MM.1S (cell line): ENCODE results near the gene PRSS21.

Source experiments
- DNase-seq: peaks from one replicate; pipeline ENCODE4 v3.0.0-alpha.2; 2015
- H2AFZ ChIP-seq: fragments of 300-600 bp; sonication (generic); 2 replicates; pipeline ENCODE4 v1.6.0; 2016; ENCODE audit warnings: antibody characterized with exemption, low read length
- H3F3A ChIP-seq: fragments of 300-600 bp; sonication (generic); 2 replicates; pipeline ENCODE4 v1.6.1; 2016; ENCODE audit warnings: mild to moderate bottlenecking, antibody characterized with exemption, low read length, moderate library complexity, mixed read lengths; ENCODE audit not compliant: insufficient read depth
- H3K27ac ChIP-seq: fragments of 300-600 bp; sonication (generic); 2 replicates; pipeline ENCODE4 v1.5.1; 2016; ENCODE audit warnings: mild to moderate bottlenecking, low read length
- H3K27me3 ChIP-seq: fragments of 300-600 bp; sonication (generic); replicated peaks from 2 replicates; pipeline ENCODE4 v1.6.0; 2016; ENCODE audit warnings: low read length; ENCODE audit not compliant: insufficient read depth
- H3K36me3 ChIP-seq: fragments of 300-600 bp; sonication (generic); replicated peaks from 2 replicates; pipeline ENCODE4 v1.6.1; 2016; ENCODE audit warnings: mild to moderate bottlenecking, low read length, mixed read lengths; ENCODE audit not compliant: insufficient read depth
- H3K4me1 ChIP-seq: fragments of 300-600 bp; sonication (generic); 2 replicates; pipeline ENCODE4 v1.6.1; 2016; ENCODE audit warnings: low read length, mixed read lengths
- H3K4me2 ChIP-seq: fragments of 300-600 bp; sonication (generic); 2 replicates; pipeline ENCODE4 v1.6.0; 2016; ENCODE audit warnings: low read depth, low read length
- H3K4me3 ChIP-seq: fragments of 300-600 bp; sonication (generic); 2 replicates; pipeline ENCODE4 v1.5.1; 2016; ENCODE audit warnings: low read length, mixed read lengths
- H3K79me2 ChIP-seq: fragments of 300-600 bp; sonication (generic); 2 replicates; pipeline ENCODE4 v1.6.1; 2016; ENCODE audit warnings: mixed run types, low read length, mixed read lengths
- H3K9ac ChIP-seq: fragments of 300-600 bp; sonication (generic); 2 replicates; pipeline ENCODE4 v1.6.1; 2016; ENCODE audit warnings: low read length, mixed read lengths
- H3K9me2 ChIP-seq: fragments of 300-600 bp; sonication (generic); replicated peaks from 2 replicates; pipeline ENCODE4 v1.6.1; 2016; ENCODE audit warnings: mild to moderate bottlenecking, low read length, mixed read lengths; ENCODE audit not compliant: insufficient read depth
- H3K9me3 ChIP-seq: fragments of 300-600 bp; sonication (generic); replicated peaks from 2 replicates; pipeline ENCODE4 v1.6.1; 2016; ENCODE audit warnings: mild to moderate bottlenecking, low read length, mixed read lengths; ENCODE audit not compliant: insufficient read depth
- H4K20me1 ChIP-seq: fragments of 300-600 bp; sonication (generic); 2 replicates; pipeline ENCODE4 v1.6.1; 2016; ENCODE audit warnings: mild to moderate bottlenecking, low read length, moderate library complexity, mixed read lengths; ENCODE audit not compliant: insufficient read depth
- CTCF ChIP-seq: fragments of 300-600 bp; sonication (generic); IDR thresholded peaks from 2 replicates; pipeline ENCODE4 v1.5.1; 2016; ENCODE audit warnings: antibody characterized with exemption, low read length, mixed read lengths
- EZH2 ChIP-seq: fragments of 300-600 bp; sonication (generic); optimal IDR thresholded peaks from 2 replicates; pipeline ENCODE3; 2017; ENCODE audit warnings: low read depth, mild to moderate bottlenecking, antibody characterized with exemption, low read length, mixed read lengths
- EZH2phosphoT487 ChIP-seq: fragments of 300-600 bp; sonication (generic); IDR thresholded peaks from 2 replicates; pipeline ENCODE4 v1.6.1; 2018; ENCODE audit warnings: antibody characterized with exemption, low read length

The PRSS21 gene

DNA sequence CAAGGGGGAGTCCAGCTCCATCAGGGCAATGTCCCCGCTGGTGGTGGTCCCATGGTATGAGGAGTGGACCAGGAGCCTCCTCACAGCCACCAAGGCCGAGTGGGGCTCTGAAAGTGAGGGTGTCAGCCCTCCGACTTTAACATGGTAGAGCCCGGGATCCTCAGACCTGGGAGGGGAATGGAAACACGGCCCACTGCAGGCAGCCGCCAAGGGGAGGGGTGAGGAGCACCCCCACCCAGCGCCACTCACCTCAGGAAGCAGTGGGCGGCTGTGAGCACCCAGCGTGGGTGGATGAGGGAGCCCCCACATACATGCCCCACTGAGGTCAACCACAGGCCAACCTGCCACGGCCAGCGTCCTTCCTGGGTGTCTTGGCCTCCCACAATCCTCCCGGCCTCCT is 23.9 kb downstream of the PRSS21 start:
- H3K36me3 ChIP-seq: no peaks in the 10 kb centered on the region
- no peak overlapping the region for H3K4me3 ChIP-seq
- no peak overlapping the region for H2AFZ ChIP-seq
- no peaks in the 10 kb centered on the region for H3K79me2 ChIP-seq
- no peaks in the 10 kb centered on the region for H3K4me1 ChIP-seq
- no peak overlapping the region for H3K4me2 ChIP-seq
- H3K27ac ChIP-seq: no peak overlapping the region
- no peak for DNase-seq
- peaks cover 67% of the 10 kb centered on the region for H3K27me3 ChIP-seq
- no peaks in the 10 kb centered on the region for H3F3A ChIP-seq
- H3K9me2 ChIP-seq: no peaks in the 10 kb centered on the region
- no peak overlapping the region for H3K9ac ChIP-seq
- H4K20me1 ChIP-seq: no peaks in the 10 kb centered on the region
- no peaks in the 10 kb centered on the region for H3K9me3 ChIP-seq
- no peak for TF ChIP-seq EZH2phosphoT487
- no peak for TF ChIP-seq EZH2
- TF ChIP-seq CTCF: no peak

DNA sequence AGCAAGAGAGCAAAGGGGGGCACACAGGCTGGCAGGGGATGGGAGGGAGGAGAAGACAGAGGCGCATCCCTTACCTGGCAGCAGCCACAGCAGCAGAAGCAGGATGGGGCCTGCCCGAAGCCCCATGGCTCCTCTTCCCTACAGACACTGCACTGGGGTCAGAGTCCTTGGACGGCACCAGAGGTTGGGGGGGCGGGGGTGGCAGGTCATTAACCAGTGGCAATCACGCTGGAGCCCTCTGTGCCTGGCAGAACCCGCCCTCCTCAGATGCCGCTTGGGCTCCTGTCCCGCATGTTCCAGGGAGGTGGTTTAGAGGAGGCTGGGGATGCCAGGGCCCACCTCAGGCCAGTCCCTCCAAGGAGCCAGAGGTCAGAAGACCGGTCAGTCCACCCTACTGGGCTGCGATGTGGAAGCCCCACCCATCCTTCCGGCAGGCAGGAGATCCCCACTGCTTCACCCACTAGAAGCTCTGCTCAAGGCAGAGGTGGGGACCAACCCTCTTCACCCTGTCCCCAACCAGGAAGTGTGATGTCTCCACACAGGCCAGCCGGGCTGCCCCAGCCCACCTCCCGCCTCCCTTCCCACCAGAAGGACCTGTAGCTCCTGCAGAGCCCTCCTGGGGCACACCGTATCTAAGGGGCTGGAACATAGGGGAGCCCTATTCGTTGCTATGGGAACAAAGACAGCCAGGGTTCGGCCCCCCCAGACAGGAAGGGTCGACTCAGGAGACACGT is 24.7 kb downstream of the PRSS21 start:
- Histone ChIP-seq H3K4me2 (no peak overlapping the region), H3K9ac (no peak overlapping the region), H3K79me2 (no peaks in the 10 kb centered on the region), H3F3A (no peaks in the 10 kb centered on the region), H4K20me1 (no peaks in the 10 kb centered on the region), H3K9me2 (no peaks in the 10 kb centered on the region), H3K27me3 (peaks cover 62% of the 10 kb centered on the region), H3K4me3 (no peak overlapping the region), H3K4me1 (no peaks in the 10 kb centered on the region), H3K9me3 (no peaks in the 10 kb centered on the region), H3K27ac (no peak overlapping the region), H3K36me3 (no peaks in the 10 kb centered on the region), H2AFZ (no peak overlapping the region)
- no peak for DNase-seq
- TF ChIP-seq EZH2phosphoT487: no peak
- TF ChIP-seq CTCF: no peak
- no peak for TF ChIP-seq EZH2

DNA sequence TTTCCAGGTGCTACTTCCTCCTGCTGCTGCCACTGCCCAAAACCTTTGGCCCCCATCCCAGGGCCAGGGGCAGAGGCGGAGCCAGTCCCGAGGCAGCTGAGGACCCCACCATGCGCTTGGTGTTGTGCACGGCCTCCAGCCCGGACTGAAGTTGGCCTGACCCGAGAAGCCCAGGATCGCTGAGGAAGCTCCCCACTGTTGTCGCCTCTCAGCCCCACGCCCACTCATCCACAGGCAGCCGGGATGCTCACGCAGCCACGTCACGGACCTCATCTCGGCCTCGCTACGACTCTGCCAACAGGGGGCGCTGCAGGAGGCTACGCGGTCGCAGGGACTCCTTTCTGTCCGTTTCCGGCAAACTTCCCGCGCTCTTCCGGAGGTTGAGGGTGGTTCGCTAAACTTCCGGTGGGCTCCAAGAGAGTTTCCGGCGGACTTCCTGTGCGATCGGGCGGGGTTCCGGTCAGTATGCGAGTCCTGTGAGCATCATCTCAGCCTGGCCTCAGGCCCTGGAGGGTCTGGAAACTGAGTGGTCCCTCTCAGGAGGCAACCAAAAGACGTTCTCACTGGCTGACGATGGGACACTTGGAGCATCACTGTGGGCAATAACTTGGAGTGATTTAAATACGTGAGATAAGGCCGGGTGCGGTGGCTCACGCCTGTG is 25.4 kb downstream of the PRSS21 start:
- peaks cover 55% of the 10 kb centered on the region for H3K27me3 ChIP-seq
- H3K9ac ChIP-seq: no peak overlapping the region
- H3K79me2 ChIP-seq: no peaks in the 10 kb centered on the region
- H2AFZ ChIP-seq: no peak overlapping the region
- H3K9me3 ChIP-seq: no peaks in the 10 kb centered on the region
- no peak for DNase-seq
- H4K20me1 ChIP-seq: no peaks in the 10 kb centered on the region
- no peak overlapping the region for H3K27ac ChIP-seq
- no peaks in the 10 kb centered on the region for H3K36me3 ChIP-seq
- no peak overlapping the region for H3K4me3 ChIP-seq
- H3K9me2 ChIP-seq: no peaks in the 10 kb centered on the region
- peak; percentile 45 for TF ChIP-seq CTCF
- no peak for TF ChIP-seq EZH2
- TF ChIP-seq EZH2phosphoT487: no peak
- no peaks in the 10 kb centered on the region for H3F3A ChIP-seq
- H3K4me1 ChIP-seq: no peaks in the 10 kb centered on the region
- no peak overlapping the region for H3K4me2 ChIP-seq
